Hepatocyte (in vitro differentiated cells): ENCODE data around the gene ALKBH7.

ENCODE experiments used
- EZH2 ChIP-seq: fragments of 200-600 bp; sonication (generic); IDR thresholded peaks from 2 replicates; pipeline ENCODE4 v1.6.1; 2016; ENCODE audit warnings: antibody characterized with exemption, mild to moderate bottlenecking, borderline replicate concordance
- TF ChIP-seq, protein P1 (sequence below): fragments of 200-600 bp; sonication (generic); IDR thresholded peaks from 2 replicates; pipeline ENCODE4 v1.5.1; 2016; ENCODE audit warnings: antibody characterized with exemption, mild to moderate bottlenecking; ENCODE audit not compliant: poor library complexity

DNA sequence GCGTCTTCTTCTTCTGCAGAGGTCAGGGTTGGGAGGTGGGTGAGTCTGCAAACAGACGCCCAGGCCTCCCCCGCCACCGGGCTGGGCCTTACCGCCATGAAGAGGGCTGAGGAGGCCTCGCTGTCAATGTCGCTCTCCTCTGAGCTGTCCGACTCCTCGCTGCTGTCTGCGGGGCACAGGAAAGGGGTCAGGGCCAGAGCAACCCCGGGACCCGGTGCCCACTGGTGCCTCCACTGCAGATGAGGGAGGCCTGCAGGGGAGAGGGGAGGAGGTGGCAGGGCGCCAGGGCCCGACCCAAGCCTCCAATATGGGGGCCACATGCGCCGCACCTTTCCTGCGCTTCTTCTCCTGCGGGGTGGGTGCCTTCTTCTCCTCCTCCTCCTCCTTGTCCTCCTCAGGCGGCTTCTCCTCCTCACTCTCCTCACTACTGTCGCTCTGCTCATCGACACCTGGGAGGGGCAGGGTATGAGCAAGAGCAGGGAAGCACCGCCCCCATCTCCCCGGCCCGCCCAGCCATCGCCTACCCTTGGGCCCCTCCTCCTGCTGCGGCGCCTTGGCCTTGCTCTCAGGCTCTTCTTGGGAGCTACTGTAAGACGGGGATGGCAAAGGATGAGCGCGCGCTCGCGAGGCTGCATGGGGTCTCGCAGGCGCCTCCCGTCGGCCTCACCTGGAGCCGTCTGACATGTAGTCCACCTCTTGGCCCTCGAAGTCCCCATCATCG, 8.6 kb downstream of the ALKBH7 start:
- TF ChIP-seq, protein P1, sequence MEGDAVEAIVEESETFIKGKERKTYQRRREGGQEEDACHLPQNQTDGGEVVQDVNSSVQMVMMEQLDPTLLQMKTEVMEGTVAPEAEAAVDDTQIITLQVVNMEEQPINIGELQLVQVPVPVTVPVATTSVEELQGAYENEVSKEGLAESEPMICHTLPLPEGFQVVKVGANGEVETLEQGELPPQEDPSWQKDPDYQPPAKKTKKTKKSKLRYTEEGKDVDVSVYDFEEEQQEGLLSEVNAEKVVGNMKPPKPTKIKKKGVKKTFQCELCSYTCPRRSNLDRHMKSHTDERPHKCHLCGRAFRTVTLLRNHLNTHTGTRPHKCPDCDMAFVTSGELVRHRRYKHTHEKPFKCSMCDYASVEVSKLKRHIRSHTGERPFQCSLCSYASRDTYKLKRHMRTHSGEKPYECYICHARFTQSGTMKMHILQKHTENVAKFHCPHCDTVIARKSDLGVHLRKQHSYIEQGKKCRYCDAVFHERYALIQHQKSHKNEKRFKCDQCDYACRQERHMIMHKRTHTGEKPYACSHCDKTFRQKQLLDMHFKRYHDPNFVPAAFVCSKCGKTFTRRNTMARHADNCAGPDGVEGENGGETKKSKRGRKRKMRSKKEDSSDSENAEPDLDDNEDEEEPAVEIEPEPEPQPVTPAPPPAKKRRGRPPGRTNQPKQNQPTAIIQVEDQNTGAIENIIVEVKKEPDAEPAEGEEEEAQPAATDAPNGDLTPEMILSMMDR = no peak
- no peak for TF ChIP-seq EZH2
